ENCODE results near the gene OBSCN.

Gene OBSCN, protein sequence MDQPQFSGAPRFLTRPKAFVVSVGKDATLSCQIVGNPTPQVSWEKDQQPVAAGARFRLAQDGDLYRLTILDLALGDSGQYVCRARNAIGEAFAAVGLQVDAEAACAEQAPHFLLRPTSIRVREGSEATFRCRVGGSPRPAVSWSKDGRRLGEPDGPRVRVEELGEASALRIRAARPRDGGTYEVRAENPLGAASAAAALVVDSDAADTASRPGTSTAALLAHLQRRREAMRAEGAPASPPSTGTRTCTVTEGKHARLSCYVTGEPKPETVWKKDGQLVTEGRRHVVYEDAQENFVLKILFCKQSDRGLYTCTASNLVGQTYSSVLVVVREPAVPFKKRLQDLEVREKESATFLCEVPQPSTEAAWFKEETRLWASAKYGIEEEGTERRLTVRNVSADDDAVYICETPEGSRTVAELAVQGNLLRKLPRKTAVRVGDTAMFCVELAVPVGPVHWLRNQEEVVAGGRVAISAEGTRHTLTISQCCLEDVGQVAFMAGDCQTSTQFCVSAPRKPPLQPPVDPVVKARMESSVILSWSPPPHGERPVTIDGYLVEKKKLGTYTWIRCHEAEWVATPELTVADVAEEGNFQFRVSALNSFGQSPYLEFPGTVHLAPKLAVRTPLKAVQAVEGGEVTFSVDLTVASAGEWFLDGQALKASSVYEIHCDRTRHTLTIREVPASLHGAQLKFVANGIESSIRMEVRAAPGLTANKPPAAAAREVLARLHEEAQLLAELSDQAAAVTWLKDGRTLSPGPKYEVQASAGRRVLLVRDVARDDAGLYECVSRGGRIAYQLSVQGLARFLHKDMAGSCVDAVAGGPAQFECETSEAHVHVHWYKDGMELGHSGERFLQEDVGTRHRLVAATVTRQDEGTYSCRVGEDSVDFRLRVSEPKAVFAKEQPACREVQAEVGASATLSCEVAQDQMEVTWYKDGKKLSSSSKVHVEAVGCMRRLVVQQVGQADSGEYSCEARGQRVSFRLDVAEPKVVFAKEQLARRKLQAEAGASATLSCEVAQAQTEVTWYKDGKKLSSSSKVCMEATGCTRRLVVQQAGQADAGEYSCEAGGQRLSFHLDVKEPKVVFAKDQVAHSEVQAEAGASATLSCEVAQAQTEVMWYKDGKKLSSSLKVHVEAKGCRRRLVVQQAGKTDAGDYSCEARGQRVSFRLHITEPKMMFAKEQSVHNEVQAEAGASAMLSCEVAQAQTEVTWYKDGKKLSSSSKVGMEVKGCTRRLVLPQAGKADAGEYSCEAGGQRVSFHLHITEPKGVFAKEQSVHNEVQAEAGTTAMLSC (N-terminal part only)

DNA sequence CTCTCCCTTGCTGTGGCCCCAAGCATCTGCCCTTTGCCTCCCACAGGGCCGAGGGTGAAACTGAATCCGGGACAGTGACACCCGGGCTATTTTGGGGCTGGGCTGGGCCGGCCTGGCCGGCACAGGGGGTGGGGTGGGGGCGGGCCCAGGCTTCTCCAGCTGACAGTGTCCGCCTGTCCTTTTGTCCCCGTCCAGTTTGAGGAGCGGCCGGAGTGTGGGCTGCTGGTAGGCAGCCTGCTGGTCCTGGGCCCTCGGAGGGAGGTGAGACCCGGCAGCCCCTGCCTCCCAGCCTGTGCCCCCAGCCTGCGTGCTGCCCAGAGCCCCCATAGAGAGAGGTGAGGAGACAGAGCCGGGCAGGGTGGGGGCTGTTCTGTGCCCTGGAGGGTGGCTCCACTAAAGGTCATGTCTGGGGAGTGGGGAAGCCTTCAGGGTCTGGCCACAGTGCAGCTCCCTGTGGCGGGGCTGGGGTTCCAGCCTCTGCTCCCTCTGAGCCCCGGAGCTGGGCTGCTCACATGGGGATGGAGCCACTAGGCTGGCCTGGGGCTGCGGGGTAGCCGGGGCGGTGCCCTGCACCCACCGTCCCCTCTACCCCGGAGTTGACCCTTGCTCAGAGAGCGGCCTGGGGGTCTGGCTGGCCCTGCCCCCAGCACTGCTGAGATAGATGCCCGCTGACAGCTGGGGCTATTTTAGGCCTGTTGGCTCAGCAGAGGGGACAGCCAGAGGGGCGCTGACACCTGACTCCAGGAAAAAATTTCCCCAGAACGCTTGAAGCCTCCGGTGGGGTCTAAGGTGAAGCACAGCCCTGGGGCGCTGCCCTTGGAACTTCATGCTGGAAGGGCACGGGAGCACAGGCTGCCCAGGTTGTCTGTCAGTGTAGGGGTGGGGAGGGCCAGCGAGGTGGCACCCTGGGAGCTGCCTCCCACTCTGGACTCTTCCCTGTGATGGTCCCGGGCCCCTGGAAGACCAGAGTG is at the start of gene OBSCN:
Gene OBSCN, plus strand, starts transcription at position 194 of the 971 bp plus-strand sequence. CDS start 3,740 bp downstream, outside the sequence.
- DNase-seq (ENCODE audit: low spot score), result no peak

DNA sequence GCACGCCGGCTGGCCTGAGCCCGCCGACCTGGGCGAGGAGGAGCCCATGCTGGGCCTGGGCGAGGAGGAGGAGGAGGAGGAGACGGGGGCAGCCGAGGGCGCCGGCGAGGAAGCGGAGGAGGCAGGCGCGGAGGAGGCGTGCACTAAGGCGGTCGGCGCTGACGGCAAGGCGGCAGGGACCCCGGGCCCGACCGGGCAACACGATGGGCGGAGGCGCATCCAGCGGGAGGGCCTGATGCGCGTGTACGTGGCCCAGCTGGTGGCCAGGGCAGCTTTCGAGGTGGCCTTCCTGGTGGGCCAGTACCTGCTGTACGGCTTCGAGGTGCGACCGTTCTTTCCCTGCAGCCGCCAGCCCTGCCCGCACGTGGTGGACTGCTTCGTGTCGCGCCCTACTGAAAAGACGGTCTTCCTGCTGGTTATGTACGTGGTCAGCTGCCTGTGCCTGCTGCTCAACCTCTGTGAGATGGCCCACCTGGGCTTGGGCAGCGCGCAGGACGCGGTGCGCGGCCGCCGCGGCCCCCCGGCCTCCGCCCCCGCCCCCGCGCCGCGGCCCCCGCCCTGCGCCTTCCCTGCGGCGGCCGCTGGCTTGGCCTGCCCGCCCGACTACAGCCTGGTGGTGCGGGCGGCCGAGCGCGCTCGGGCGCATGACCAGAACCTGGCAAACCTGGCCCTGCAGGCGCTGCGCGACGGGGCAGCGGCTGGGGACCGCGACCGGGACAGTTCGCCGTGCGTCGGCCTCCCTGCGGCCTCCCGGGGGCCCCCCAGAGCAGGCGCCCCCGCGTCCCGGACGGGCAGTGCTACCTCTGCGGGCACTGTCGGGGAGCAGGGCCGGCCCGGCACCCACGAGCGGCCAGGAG is 49.5 kb upstream of the OBSCN start:
- DNase-seq (ENCODE audit: low spot score), result no peak

DNA sequence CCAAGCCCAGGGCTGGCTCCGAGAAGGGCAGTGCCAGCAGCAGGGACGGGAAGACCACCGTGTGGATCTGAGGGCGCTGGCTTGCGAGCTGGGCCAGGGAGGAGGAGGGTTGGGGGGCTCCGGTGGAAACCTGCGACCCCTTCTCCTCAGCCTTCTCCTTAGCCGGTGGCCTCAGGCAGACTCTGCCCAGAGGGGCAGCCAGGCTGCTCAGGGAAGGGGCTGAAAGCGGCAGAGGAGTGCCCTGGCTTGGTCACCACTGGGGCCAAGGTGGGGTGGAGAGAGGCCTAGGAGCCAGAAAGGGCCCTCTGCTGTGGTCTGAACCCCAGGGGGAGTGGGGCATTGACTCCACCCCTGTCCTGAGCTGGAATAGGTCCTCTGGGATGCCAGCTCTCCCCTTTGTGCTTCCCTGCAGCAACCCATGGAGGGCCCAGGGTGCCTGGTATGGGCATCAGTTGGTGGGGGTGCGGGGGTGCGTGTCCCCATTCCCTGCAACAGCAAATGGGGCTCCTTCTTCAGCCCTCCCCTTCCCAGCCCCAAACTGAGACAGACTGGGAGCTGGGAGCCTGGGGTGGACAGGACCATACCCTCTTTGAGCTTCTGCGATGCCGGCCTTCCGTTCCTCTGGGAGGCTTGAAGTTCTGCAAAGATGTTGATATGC is 48.7 kb upstream of the OBSCN start:
- DNase-seq (ENCODE audit: low spot score), result no peak

DNA sequence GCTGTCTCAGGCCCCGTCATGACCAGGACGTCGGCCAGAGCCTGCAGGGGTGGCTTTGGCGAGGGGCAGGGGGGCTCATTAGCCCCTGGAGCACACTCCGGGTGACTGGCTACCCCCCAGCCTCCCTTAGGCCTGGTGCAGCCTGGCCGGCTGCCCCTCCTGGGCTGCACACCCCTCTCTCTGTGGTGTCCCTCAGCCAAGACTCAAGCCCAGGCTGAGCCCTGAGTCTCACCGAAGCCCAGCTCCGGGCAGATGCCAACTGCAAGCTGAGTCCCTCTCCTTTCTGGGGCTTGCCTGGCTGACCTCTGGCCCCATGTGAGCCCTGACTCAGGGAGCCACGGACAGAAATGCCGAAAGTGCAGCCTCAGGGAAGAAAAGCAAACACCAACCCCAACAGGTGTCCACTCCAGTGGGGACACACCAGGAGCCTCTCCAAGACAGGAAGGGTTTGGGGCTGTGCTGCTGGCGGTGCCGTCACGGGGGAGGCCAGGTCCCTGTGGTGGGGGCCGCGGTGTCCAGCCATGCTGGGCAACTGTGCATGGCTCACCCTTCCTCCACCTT is 47.6 kb upstream of the OBSCN start:
- DNase-seq (ENCODE audit: low spot score), result no peak

DNA sequence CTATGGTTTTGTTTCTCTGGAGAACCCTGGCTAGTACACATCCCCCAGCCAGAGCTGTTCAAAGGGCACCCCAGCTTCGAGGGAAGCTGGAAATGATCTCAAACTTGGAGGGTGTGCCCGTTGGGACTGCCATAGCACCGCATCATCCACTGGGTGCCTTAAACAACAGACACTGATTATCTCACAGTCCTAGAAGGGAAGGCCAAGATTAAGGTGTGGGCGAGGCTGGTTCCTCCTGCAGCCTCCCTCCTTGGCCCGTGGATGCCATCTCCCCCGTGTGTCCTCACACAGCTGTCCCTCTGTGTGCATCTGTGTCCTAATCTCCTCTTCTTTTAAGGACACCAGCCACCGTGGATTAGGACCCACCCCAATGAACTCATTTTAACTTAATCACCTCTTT is 46.5 kb upstream of the OBSCN start:
- no peak for DNase-seq (ENCODE audit: low spot score)

DNA sequence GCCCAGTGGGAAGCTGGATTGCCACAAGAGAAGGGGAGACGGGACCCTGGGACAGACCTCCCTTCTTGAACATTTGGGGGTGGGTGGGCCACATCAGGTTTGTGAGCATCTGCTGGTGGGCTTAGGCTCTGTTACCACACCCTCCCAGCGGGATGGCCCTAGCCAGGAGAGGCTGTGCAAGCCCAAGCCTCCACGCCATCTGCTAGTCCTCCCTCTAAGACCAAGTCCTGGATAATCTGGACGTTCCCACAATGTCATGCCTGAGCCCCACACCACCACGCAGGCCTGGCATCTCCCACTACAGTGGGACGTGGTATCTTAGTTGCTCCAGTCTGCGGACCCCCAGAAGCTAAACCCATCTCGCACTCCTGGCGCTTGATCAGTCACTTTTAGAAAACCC is 46.0 kb upstream of the OBSCN start:
- no peak for DNase-seq (ENCODE audit: low spot score)

DNA sequence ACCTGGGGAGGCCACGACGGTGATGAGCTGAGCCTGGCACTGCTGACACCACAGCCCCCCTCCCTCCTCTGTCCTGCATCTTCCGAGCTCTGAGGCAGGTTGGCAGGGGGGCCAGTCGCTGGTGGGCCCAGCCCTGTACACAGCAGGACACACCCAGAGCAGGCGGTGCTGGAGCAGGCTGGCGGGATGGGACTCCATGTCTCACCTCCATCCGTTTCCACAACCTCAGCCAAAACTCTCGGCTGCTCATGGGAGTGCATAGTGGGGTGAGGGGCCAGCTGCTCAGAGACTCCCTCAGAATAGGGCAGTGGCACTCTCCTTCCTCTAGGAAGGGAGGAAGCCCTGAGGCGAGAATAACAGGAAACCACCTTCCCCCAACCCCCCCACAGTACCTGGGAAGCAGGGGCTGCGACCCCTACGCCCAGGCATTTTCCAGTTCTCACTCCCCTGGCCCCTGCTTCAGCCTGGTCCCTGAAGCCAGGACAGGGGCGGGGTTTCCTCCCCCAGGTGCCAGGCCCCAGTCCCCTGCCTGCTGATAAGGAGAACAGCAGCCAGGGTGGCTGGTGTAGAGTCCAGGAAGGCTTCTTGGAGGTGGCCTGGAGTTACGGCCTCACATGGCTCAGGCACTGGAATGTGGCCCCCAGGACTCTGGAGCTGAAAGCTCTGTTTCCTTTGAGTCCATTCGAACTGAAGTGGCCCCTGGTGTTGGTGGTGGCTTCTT is 45.4 kb upstream of the OBSCN start:
- no peak for DNase-seq (ENCODE audit: low spot score)

DNA sequence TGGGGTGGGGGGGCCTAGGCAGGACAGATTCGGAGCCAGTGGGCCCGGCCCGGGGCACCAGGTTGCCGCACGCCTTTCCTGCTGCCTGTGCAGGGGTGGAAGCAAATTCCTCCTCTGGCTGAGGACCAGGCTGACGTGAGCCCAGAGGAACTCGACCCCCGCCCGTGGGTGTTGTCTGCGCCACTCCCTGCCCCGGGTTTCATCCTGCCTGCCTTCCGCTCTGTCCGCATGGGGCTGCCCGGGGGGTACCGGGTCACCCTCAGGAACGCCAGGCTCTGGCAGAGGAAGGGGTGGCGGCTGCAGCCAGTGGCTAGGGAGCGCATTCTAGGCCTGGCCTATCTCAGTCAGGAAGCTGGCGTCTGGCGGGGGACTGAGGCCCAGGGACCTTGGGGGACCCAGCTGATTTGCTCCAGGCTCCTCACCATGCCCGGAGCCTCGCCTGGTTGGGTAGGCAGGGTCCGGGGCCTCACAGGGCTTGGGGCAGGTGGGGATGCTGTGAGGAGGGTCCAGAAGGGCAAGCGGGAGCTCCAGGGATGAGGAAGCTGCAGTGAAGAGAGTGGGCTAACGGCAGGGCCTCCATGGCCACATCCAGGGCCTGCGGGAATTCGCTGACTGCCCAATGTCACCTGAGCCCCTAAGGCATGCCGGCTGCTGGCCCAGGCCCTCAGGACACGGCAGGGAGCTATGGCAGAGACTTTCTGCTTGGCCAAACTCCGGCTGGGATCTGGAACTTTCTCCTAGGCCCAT is 44.7 kb upstream of the OBSCN start:
- no peak for DNase-seq (ENCODE audit: low spot score)

DNA sequence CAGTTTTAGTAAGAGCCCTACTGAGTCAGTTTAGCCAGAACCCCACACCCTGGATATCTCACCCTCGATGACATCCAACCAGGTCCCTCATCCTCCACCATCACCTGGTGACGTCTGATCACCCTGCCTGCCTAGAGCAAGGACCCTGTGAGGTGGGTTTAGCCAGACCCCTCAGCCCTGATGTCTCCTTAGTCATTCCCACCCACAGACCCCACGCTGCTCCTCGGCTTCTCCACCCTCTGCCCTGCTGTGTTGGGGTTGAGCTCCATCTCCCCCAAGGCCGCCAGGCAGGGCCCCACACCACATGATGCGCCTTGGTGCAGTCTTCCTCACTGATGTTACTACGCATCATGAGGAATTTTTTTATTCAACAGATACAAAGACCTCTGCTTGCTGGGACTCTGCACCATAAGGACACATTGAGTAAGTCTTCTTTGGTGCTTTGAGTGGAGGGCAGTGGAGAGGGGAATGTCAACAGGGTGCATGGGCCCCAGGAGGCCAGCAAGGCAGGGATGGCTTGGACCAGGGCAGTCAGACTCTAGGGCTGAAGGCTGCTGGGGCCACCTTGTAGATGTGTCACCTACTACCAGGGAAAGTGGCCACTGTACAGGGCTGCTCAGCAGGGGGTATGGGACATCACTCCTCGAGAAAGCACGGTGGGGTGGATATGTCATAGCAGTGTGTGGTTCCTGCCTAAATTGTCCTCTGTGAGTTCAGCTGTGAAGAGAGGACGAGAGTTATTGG is 43.9 kb upstream of the OBSCN start:
- DNase-seq (ENCODE audit: low spot score), result no peak

DNA sequence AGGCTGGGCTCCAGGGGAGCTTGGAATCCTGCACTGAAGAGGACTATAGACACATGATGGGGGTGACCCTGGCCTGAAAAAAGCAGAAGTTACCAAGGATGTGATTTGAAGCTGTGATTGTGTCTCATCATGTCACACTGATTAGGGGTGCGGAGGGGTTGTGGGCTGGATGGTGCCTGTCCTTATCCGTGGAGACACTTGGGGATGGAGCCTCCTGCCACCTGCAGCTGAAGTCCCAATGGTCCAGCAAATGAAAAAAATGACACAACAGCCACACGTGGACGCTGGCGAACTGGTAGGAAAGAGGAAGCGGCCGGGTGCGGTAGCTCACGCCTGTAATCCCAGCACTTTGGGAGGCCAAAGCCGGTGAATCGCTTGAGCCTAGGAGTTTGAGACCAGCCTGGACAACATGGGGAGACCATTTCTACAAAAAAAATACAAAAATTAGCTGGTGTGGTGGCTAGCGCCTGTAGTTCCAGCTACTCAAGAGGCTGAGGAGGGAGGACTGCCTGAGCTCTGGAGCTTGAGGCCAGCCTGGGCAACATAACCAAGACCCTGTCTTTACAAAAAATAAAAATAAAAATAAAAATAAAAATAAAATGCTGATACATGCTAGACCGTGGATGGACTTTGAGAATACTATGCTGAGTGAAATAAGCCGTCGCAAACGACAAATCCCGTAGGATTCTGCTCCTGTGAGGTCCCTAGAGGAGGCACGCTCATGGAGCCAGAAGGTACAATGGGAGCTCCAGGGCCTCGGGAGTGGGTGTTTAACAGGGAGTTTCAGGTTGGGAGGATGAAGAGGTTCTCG is 43.1 kb upstream of the OBSCN start:
- DNase-seq (ENCODE audit: low spot score), result no peak

DNA sequence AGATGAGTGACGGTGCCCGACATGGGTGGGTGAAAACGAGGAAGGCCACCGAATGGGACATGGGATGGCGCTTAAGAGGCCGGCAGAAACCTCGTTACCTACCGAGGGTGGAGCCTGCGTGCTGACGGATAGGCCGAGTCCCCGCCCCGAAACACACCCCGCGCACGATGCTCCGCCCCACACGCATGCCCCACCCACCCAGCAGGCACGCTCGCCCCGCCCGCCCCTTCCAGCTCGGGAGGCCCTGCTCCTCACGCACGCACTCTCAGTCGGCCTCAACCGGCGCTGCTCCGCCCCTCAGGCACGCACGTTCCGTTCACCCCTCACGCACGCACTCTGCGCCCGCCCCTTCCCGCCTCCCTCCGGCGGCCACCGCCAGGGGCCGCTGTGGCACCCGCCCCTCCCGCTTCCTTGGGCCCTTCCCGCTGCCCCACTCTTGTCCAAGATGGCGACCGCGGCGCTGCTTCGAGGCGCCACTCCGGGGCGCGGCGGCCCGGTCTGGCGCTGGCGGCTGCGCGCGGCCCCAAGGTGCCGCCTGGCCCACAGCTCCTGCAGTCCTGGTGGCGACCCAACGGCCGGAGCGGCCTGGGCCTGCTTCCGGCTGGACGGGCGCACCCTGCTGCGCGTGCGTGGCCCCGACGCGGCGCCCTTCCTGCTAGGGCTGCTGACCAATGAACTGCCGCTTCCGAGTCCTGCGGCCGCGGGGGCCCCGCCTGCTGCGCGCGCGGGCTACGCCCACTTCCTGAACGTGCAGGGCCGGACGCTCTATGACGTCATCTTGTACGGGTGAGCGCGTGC is 42.3 kb upstream of the OBSCN start, which contains the start of gene IBA57:
Gene IBA57, plus strand, starts transcription at position 433 of the 798 bp plus-strand sequence. Its CDS starts 13 bp downstream, at position 446.
- peak; percentile 99 for DNase-seq (ENCODE audit: low spot score)

DNA sequence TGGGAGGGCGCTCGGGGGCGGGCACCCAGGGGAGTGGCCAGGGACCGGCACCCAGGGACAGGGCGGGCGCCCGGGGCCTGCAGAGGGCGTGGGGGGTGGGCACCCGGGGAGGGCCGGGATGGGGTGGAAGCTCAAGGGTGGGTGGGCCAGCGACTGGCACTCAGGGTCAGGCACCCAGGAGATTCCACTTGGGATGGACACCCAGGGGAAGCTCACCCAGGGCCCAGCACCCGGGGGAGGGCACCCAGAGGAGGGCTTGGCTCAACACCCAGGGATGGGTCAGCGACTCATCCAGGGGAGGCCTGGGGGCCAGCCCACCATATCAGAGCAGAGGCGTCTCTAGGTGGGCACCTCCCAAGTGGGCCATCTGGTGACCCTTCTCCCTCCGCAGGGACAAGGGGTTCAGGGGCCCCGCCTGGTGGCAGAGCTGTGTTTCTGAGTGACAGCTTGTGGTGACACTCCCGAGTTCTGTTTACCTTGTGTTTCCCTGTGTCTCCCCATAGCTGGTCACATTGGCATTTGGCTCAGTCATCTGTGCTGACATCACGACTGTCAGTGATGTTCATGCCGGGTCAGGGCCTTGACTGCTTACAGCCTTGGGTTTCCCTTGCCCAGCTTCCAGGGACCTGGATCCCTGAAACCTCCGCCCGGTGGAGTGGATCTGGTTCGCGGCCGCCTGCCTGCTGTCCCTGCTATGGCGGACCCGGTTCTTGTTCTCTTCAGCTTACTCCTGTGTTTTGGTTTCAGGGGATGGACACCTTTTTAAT is 41.5 kb upstream of the OBSCN start:
- peak; percentile 64 for DNase-seq (ENCODE audit: low spot score)

DNA sequence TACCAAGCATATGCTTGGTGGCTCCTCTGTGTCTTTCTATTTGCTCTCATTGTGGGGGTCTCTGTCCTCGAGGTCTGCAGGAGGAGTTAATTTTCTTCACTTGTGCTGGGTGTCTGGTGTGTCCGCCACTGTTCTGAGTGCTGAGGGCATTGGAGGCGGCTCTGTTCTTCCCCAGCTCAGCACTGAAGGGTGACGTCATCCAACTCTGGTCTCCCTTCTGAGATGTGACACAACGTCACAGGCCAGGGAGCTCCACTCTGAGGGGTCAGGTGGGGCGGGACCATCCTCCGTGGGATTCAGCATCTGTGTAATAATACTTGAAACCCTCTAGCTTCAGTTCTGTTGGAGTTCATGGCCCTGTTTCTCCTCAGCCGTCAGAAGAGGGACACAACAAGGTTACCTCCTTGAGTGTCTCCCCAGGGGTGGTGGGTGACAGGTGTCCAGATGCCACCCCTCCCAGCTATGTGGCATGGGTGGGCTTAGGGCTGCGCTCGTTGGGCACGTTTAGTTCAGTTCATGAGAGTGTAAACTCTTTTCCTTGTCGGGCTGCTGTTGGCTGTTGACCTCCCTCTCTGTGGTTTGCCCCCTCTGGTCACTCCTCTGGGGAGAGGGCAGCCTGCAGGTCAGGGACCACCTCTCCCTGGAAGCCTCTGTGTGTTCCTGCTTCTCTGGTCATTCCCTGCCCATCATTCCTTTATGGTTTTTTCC is 39.1 kb upstream of the OBSCN start:
- DNase-seq (ENCODE audit: low spot score), result no peak

DNA sequence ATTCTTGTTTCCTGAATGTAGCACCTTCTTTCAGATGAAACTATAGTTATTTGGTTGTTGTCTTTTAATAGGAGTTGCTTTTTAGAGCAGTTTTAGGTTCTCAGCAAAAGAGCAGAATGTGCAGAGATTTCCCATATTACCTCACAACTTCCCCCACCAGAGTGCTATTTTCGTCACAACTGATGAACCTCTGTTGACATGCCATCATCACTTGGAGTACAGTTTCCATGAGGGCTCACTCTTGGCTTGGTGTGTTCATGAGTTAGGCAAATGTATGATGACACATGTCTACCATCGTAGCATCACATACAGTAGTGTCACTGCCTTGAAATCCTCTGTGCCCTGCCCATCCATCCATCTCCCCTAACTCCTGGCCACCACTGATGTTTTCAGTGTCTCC is 38.5 kb upstream of the OBSCN start:
- DNase-seq (ENCODE audit: low spot score), result no peak

Data from GM03348 (cell line).